Measurements from ENCODE around the gene NEK1.
A peak's percentile ranks its signal among the peaks of the same experiment; 100 is the strongest.

Gene NEK1

DNA sequence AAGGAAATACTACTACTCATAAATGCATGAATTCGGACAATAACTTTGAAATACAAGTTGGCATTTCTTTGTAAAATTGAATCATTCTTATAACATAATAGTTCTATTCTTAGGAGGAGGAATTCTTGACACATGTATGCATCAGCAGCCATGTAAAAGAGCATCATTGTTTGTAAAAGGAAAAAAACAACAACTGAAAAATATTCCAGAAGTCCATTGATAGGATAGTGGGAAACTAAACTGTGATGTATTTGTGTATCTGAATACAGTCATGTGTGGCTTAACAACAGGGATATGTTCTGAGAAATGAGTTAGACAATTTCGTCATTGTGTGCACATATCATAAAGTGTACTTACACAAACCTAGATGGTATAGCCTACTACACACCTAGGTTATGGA is 239.6 kb downstream of the NEK1 start:
- no peak overlapping the region for H3K4me3 ChIP-seq (ENCODE audit: low read length)
- TF ChIP-seq, protein P1, sequence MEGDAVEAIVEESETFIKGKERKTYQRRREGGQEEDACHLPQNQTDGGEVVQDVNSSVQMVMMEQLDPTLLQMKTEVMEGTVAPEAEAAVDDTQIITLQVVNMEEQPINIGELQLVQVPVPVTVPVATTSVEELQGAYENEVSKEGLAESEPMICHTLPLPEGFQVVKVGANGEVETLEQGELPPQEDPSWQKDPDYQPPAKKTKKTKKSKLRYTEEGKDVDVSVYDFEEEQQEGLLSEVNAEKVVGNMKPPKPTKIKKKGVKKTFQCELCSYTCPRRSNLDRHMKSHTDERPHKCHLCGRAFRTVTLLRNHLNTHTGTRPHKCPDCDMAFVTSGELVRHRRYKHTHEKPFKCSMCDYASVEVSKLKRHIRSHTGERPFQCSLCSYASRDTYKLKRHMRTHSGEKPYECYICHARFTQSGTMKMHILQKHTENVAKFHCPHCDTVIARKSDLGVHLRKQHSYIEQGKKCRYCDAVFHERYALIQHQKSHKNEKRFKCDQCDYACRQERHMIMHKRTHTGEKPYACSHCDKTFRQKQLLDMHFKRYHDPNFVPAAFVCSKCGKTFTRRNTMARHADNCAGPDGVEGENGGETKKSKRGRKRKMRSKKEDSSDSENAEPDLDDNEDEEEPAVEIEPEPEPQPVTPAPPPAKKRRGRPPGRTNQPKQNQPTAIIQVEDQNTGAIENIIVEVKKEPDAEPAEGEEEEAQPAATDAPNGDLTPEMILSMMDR (conservative IDR thresholded peaks at IDR 0.05; ENCODE audit: low read depth, low read length) = no peak
- no peak for DNase-seq (ENCODE audit: low read depth)

GRCh38 chr4:169369634-169370033 is 242.7 kb downstream of the NEK1 start:
- DNase-seq (ENCODE audit: low read depth) = no peak
- H3K4me3 ChIP-seq (ENCODE audit: low read length) = no peak overlapping the region
- TF ChIP-seq, protein P1 (conservative IDR thresholded peaks at IDR 0.05; ENCODE audit: low read depth, low read length) = no peak

DNA sequence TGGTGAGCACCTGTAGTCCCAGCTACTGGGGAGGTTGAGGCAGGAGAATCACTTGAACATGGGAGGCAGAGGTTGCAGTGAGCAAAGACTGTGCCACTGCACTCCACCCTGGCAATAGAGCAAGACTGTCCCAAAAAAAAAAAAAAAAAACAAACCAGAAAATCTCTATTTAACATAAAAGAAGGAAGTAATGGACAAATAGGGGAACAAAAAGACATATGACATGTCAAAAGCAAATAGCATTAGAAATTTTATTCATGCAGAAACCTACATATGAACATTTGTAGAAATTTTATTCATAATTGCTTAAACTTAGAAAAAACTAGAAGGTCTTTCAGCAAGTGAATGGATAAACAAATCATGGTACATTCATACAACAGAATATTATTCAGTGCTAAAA is 244.6 kb downstream of the NEK1 start:
- no peak overlapping the region for H3K4me3 ChIP-seq (ENCODE audit: low read length)
- TF ChIP-seq, protein P1 (conservative IDR thresholded peaks at IDR 0.05; ENCODE audit: low read depth, low read length) = no peak
- no peak for DNase-seq (ENCODE audit: low read depth)

DNA sequence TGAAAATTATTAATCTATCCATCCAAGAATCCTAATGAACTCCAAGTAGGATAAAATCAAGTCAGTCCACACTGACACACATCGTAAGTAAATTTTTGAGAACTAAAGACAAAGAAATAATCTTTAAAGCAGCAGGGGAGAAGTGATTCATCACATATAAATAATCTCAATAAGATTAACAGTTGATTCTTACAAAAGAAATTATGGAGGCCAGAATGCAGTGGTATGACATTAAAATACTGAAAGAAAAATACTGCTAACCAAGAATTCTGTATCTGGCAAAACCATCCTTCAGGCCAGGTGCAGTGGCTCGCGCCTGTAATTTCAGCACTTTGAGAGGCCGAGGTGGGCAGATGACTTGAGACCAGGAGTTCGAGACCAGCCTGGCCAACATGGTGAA is 245.6 kb downstream of the NEK1 start:
- TF ChIP-seq, protein P1 (conservative IDR thresholded peaks at IDR 0.05; ENCODE audit: low read depth, low read length) = no peak
- H3K4me3 ChIP-seq (ENCODE audit: low read length) = no peak overlapping the region
- DNase-seq (ENCODE audit: low read depth) = no peak

DNA sequence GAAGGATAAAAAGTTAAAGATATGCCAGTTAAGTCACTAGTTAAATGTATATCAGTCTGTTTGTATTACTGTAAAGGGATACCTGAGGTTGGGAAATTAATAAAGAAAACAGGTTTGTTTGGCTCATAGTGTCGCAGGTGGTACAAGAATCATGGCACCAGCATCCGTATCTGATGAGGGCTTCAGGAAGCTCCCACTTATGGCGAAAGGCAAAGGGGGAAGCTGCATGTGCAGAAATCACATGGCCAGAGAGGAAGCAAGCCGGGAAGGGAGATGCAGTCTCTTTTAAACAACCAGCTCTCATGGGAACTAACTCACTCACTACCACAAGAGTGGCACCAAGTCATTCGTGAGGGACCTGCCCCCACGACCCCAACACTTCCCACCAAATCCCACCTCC is 249.8 kb downstream of the NEK1 start:
- DNase-seq (ENCODE audit: low read depth) = no peak
- TF ChIP-seq, protein P1 (conservative IDR thresholded peaks at IDR 0.05; ENCODE audit: low read depth, low read length) = no peak
- H3K4me3 ChIP-seq (ENCODE audit: low read length) = no peak overlapping the region

GRCh38 chr4:169361756-169362155 is 250.6 kb downstream of the NEK1 start:
- peak; percentile 26 for DNase-seq (ENCODE audit: low read depth)
- H3K4me3 ChIP-seq (ENCODE audit: low read length) = no peak overlapping the region
- TF ChIP-seq, protein P1 (conservative IDR thresholded peaks at IDR 0.05; ENCODE audit: low read depth, low read length) = no peak

GRCh38 chr4:169359961-169360360 is 252.4 kb downstream of the NEK1 start:
- DNase-seq (ENCODE audit: low read depth) = no peak

More at GRCh38 chr4:169359961-169360360, 252.4 kb downstream of the NEK1 start:
- H3K4me3 ChIP-seq (ENCODE audit: low read length) = no peak overlapping the region
- TF ChIP-seq, protein P1 (conservative IDR thresholded peaks at IDR 0.05; ENCODE audit: low read depth, low read length) = no peak

All from retinal pigment epithelial cell (primary cell).